ACHN (cell line): Measurements from ENCODE around the gene HAUS2.
"Not testable (repeated sequence)": the region's sequence is repeated elsewhere in the genome, so short reads cannot be mapped to it uniquely, and the experiment has no call there.

ENCODE experiments used
- DNase-seq: peaks from one replicate; pipeline ENCODE4 v3.0.0-alpha.2; 2015
- in situ Hi-C: cut with HindIII; loops from 2 replicates; pipeline ENCODE4 v1.10.0; 2017; ENCODE audit warnings: low sequenced_read_pairs, low pct_ligation_motif_present, low pct_unique_long_range_greater_than_20kb

The HAUS2 gene

DNA sequence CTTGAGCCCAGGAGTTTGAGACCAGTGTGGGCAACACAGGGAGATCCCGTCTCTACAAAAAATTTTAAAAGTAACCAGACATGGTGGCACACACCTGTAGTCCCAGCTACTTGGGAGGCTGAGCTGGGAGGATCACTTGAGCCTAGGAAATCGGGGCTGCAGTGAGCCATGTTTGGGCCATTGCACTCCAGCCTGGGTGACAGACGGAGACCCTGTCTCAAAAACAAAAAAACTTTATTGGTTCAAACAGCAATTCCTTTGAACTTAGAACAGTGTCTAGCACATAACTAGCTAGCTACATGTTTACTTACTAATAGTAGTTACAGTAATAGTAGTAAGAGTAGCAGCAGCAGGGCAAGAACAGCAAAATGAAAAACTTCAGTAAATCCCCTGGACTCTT lies 10.1 kb downstream of the HAUS2 start:
- in situ Hi-C loops, result no loop called here

DNA sequence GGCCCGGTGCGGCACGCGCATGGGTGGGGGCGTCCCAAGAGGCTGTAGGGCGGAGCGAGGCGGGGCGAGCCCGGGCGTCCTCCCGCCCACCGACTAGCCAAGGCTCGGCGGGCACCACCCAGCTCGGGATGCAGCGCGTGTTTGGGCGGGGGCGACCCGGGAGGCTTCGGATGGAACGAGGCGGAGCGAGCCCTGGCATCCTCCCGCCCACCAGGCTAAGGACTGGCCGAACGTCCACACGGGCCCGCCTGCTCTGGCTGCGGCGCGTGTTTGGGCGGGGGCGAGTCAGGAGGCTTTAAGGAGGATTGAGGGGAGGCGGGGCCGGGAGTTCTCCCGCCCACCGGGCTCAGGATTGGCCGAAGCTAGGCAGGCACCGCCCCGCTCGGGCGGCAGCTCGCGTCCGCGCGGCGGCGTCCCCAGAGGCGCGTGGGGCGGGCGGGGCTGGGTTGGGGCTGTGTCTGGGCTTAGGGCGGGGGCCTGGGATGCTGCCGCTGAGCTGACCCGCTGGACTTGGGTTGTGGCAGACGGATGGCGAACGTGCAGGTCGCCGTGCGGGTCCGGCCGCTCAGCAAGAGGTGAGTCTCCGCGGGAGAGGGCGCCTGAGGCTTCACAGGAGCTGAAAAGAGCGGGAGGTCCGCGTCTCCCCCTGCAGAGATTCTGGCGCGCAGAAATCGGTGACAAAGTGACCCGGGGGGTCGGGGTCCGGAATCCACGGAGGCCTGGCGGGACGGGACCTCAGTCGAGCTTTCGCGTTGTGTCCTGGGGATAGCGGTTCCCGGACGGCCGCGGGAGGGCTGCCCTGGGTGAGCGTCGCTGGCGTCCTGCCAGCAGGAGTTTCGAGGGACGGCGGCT lies 26.8 kb downstream of the HAUS2 start, which contains the start of gene STARD9:
Gene STARD9, plus strand, starts transcription at position 419 of the 852 bp plus-strand sequence. Its CDS starts 110 bp downstream, at position 529.
- in situ Hi-C loops, result no loop called here
- DNase-seq, result peak; percentile 97

More for the DNA sequence above, 10.1 kb downstream of the HAUS2 start:
- DNase-seq, result no peak

- no peak for DNase-seq
- in situ Hi-C loops, result no loop called here
Observed at GRCh38 chr15:42576040-42576594, 27.5 kb downstream of the HAUS2 start.

DNA sequence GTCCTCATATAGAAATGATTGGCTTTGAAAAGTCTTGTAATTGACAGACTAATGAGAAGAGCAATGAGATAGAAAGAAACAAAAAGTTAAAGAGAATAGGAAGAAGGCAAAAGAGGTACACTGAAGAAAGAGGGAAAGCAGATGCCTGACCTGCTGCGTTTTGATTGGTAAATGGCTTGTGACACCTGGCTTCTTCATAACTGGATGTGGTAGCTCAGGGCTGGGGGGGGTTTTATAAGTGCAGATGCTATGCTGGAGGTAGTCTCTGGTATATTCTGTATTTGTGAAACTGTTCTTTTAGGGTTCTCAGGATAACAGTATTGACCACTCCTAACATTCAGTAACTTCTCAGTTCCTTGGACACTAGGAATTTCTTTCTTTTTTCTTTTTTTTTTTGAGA lies 28.1 kb downstream of the HAUS2 start:
- no peak for DNase-seq
- in situ Hi-C loops, result no loop called here

DNA sequence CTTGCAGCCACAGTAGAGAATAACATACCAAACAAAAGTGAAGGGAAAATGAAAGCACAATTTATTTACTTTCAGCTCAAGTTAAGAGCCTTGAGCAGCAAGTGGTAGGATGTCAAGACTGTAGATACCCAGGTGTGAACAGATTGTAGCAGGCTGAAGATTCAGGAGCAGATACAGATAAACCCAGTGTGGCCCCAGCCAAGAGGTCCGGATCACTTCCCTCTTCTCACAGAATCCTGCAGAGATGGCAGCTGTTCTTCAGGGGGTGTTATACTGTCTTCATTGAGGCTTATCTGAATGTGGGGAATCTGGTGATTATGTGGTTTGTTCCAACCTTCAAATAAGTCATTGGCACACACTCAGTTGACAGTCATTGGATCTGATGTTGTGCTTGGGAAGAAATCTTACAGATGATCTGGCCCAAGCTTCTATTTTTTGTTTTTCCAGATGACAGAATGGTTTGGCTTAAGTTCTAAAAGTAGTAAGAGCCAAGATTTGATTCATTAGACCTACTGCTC lies 28.9 kb downstream of the HAUS2 start:
- in situ Hi-C loops, result no loop called here
- DNase-seq, result no peak

DNA sequence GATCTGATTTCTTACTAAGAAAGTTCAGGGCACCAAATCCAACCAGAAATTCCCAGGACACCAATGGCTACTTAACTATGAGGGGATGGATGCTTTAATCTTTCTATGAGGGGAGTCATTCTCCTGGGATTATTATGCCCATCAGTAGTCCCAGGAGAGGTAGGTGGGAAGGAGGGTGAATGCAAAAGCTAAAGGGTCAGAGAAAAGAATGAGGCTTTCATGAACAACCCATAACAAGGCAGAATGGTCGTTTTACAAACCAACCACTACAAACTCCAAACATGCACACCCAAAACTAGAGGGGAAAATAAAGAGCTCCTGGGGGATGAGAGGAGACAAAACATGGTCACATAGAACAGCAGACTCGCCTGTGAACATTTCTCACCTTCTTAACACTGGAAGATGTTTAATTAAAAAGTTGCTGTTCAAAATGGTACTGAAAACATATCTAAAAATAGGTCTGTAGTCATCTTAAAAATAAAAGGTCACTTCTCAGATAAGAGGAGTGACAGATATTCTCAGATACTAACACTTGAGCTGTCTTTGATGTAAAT lies 30.4 kb downstream of the HAUS2 start:
- no peak for DNase-seq
- in situ Hi-C loops, result no loop called here

GRCh38 chr15:42581272-42581730 lies 32.7 kb downstream of the HAUS2 start:
- in situ Hi-C loops, result no loop called here
- DNase-seq, result peak; percentile 79

- no peak for DNase-seq
Observed at GRCh38 chr15:42582569-42583375, 34.1 kb downstream of the HAUS2 start.

DNA sequence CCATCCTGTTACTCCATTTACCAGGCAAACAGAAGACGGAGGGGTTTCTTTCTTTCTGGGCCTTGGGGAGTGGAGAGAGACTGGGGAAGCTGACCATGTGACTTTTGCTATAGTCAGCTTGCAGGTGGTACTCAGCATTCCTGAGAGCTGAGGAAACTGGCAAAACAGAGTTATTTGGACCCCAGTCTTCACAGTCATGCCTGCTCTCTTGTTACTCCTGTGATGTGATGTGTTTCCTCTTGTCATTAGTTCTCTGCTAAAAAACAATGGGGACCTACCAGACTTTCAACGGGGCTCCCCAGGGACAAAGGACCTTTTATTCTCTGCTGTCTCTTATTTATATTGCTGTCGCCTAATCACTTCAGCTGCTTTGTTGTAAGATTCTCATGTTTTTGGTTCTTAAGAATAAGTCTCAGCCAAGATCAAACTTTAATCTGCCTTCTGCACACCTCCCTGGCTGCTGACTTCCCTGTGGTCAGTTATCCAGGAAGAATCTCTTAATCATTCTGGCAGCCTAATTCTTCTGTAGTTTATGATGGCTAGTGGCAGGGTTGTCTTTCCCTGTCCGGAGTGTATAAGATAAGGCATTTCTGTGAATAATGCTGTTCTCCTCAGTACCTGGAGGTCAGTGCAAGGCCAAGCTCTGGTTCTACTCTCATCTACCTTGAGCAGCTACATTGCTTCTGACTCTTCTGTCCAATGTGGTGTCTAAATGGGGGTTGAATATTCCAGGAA lies 35.6 kb downstream of the HAUS2 start:
- no peak for DNase-seq
- in situ Hi-C loops, result no loop called here

More at GRCh38 chr15:42582569-42583375, 34.1 kb downstream of the HAUS2 start:
- in situ Hi-C loops, result no loop called here

DNA sequence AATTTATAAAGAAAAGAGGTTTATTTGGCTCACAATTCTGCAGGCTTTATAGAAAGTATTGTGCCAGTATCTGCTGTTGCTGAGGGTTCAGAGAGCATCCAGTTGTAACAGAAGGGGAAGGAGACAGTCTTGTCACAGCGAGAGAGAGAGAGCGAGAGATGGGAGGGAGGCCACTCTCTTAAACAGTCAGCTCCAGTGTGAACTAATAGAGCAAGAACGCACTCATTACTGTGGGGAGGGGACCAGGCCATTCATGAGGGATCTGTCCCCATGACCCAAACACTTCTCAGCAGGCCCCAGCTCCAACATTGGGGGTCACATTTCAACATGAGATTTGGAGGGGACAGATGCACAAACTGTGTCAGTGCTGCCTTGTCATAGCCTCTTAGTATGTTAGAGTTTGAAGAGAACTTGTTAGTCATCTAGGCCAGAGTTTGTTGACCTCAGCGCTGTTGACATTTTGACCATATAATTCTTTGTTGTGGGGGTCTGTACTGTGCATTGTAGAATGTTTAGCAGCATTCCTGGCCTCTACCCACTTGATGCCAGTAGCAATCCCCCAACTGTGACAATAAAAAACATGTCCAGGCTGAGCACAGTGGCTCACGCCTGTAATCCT lies 42.1 kb downstream of the HAUS2 start:
- in situ Hi-C loops, result no loop called here
- no peak for DNase-seq

- in situ Hi-C loops, result no loop called here
- peak; percentile 32 for DNase-seq
Observed at GRCh38 chr15:42591238-42591934, 42.7 kb downstream of the HAUS2 start.

GRCh38 chr15:42592716-42593115 lies 44.1 kb downstream of the HAUS2 start:
- no peak for DNase-seq
- in situ Hi-C loops, result no loop called here

DNA sequence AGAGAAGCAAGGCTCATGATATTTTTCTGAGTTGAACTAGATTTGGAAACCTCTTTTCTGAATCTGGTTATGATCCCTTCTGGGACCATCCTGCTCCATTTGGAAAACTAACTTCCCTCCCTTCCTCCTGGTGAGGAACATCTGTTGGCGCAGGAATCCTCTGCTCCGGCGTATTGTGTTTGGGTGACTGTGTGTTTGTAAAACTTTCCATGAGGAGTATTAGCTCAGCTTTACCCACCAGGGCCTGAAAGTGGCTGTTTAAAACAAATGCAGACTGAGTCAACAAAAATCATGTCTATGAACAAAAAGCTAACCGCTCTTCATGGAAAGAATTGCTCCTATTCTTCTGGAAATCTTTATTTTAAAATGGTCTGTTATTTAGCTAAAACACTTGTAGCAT lies 44.5 kb downstream of the HAUS2 start:
- in situ Hi-C loops, result no loop called here
- DNase-seq, result no peak

GRCh38 chr15:42594095-42594494 lies 45.5 kb downstream of the HAUS2 start:
- DNase-seq, result no peak
- in situ Hi-C loops, result no loop called here

DNA sequence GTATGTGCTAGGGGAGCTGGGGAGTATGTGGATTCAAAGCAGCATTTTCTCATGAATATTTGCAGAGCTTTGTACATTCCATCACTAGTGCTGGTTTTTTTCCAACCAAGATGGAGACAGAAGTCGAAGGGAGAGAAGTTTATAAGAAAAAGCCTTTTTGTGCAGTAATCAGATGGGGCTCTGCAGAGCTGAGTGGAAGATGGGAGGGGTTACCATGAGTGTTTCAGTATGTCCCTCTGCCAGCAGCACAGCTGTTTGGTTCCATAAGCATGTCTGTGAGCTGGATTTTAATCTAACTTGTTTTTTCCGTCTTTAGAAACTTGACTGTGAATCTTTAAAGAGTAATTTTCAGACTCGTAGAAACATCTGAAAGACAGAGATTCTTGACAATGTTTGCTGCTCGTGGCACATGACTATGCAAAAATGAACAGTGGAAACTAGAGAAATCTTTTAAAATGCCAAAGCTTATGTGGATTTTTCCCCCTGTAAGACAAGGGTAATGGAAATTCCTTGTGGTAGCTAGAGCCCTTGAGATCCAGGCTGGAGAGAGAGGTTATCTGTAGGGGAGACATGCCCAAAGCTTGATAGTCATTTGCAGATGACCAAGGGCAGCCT lies 47.1 kb downstream of the HAUS2 start:
- DNase-seq, result no peak
- in situ Hi-C loops, result no loop called here

DNA sequence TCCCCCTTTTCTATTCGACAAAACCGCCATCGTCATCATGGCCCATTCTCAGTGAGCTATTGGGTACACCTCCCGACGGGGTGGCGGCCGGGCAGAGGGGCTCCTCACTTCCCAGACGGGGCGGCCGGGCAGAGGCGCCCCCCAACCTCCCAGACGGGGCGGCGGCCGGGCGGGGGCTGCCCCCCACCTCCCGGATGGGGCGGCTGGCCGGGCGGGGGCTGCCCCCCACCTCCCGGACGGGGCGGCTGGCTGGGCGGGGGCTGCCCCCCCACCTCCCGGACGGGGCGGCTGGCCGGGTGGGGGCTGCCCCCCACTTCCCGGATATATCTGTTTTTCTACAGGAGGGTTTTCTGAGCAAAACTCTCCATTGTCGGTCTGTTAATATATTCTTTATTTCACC lies 52.7 kb downstream of the HAUS2 start:
- in situ Hi-C loops, DNase-seq: not testable (repeated sequence)

- DNase-seq, result no peak
- in situ Hi-C loops, result no loop called here
Observed at GRCh38 chr15:42602501-42602900, 53.9 kb downstream of the HAUS2 start.
